NCI-H69 (cell line): ENCODE results near the gene CRMP1.

ENCODE experiments used
- DNase-seq: peaks from one replicate; lab custom pipeline; 2025; lab: John Stamatoyannopoulos, UW

CRMP1 gene

DNA sequence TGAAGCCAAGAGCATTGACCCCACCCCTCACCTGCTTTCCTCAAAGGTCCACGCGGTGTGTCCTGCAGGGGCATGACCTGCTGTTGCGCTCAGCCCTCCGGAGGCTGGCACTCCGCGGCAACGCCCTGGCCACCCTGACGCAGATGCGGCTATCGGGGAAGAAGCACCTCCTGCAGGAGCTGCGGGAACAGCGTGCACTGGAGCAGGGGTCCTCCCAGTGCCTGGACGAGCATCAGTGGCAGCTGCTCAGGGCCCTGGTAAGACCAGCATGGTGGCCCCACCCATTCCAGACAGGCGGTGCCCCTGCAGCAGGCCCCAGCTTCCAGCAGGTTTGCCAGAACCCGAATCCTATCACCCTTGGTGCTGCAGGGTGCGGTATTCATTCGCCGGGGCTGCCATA is 95.9 kb downstream of the CRMP1 start:
- DNase-seq, result no peak

DNA sequence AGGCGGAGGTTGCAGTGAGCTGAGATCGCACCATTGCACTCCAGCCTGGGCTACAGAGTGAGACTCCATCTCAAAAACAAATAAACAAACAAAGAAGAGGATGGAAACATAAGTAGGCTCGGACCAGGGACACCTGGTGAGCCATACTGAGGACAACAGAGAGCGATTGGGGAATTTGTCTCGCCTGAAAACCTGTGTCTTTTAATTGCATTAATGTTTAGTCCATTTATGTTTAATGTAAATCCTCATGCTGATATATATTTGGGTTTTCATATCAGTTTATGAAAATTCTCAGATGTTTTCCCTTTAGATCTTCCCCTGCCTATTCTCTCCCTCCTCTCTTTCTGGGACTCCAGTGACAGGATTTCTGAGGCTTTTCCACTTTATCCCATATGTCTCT is 97.3 kb downstream of the CRMP1 start:
- DNase-seq, result no peak

DNA sequence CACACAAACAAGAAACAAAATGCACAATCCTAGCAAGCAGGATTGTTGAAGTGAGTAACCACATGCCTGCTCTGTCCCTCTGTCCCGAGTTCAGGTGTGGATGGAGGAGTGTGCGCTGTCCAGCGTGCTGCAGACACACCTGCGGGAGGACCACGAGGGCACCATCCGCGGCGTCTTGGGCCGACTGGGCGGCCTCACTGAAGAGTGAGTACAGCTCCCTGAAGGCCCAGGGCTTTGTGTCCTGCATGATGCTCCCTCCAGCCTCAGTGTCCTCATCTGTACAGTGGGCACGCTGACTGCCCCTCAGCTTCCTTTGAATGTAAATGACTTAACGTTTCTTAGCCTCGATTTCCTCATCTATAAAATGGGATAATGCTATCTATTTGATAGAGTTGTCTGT is 99.4 kb downstream of the CRMP1 start:
- DNase-seq, result no peak

DNA sequence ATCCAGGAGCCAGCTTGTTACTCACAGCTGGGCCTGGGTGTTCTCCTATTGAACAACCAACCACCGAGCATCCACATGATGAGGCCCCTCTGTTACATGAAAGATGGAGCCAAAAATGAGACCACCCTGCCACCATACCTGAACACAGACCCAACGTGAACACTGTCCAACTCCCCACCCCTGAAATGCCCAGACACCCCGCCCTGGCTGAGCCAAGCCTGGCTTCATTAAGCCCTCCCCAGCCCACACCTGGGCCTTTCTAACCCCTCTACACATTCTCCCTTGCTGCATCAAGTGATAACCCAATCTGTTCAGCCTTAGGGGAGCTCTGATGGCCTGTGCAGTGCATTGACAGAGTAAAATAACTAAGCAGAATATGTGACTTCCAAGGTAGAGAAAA is 101.2 kb downstream of the CRMP1 start:
- DNase-seq, result no peak

DNA sequence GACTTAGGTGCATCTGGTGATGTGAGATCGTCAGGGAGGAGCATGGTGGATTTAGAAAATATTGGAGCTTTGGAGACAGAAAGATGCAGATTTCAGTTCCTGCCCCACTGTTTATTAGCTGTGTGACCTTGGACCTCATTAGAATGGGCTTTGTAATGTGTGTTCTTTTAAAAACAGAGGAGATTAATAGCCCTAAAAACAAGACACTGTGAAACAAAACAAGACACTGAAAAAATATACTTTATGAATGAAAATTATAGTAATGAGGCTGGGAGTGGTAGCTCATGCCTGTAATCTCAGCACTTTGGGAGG is 102.4 kb downstream of the CRMP1 start:
- DNase-seq, result no peak

DNA sequence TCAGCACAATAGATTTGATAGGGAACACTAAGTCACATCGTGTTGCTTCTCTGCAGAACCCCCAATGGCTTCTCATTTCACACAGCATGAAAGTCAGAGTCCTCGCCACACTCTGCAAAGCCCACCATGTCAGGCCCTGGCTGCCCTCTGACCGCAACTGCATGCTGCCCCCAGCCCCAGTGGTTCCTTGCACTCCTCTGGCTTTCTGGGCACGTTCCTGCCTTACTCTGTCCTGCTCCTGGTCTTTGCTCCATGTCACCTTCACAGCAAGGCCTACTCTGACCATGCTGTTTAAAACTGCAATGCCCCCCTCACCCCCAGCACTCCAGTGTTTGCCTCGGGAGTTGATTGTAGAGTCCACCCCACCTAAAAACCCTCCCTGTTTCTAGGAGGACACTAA is 103.7 kb downstream of the CRMP1 start:
- no peak for DNase-seq

DNA sequence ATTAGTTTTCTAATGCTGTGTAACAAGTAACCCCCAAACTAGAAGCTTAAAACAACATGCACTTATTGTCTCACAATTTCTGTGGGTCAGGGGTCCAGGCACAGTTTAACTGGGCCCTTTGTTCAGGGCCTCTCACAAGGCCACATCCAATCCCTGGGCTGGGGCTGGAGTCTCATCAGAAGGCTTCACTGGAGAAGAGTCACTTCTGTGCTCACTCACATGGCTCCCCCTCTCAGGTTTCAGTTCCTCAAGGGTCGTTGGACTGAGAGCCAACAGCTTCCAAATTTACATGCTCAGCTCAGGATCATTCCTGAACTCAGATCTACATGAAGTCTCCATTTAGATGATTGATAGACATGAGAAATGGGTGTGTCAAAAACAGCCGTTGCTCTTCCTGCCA is 104.7 kb downstream of the CRMP1 start:
- no peak for DNase-seq

DNA sequence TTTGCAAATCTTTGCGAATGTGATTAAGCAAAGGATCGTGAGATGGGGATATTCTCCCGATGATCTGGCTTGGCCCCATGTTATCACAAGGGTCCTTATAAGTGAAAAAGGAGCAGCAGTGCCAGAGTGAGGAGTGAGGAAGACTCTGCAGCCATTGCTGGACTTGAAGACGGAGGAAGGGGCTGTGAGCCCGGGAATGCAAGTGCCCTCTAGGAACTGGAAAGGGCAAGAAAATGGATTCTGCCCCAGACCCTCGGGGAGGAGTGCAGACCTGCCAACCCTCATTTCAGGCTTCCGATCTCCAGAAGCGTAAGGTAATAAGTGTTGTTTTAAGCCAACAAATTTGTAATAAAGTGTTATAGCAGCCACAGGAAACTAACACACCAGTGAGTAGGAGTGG is 105.6 kb downstream of the CRMP1 start:
- no peak for DNase-seq

DNA sequence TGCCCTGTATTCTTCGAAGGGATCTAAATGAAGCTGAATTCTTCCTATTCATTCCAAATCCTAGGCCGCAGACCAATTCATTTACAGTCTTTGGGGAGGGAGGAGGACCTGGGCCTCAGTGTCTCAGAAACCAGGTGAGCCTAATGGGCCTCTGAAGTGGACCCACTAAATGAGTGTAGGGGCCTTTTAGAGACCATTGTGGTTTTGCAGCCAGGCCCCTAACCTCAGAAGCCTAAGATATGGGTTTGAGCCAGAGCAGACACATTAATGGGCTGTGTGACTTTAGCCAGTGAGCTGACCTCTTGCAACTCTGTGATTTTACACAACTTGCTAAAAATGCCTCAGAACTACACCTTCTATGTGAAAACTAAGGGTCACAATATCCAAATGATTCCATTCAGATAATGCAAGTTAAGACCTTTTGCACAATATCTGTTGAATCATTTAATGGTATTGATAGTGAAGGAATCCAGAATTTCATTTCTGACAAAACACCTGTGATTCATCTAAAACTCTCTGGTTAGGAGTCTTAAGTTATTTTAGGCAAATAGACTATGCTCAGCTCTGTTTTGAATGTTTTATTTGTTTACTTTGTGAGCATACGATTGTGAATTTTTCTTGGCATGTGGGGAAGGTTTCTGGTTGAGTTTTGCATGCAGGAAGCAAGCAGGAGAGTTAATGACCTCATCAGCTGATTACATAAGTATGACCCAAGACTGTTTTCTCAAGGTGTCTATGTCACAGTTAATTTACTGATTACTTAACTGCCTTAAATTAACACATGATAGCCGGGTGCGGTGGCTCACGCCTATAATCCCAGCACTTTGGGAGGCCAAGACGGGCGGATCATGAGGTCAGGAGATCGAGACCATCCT is 106.8 kb downstream of the CRMP1 start:
- no peak for DNase-seq

DNA sequence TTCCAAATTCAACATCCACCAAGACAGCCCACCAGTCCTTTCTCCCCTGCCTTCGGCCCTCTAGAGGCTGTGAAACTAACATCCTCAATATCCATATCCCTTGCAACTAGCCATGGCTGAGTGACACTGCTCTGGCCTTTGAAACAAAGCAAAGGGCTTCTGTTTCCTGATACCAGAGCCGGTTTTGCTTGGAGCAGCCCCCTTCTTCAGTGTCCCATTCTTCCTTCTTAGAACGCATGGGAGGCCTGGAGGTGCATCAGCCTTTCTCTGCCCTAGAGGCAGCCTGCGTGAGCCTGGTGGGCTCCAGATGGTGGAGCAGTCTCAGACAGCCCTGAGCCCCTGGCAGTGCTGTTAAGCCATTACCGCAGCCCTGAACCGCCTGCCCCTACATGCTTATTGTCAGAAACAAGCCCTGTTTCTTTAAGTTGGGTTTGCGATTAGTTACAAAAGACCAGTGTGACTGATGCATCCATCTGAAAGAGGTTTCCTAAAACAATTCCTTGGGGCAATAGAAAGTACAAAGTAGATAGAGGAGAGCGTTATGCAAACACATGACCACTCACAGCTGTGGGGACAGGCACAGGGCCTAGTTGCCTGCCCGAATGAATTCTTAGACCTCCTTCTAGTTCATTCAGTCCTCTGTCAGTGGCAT is 107.8 kb downstream of the CRMP1 start:
- DNase-seq, result no peak

DNA sequence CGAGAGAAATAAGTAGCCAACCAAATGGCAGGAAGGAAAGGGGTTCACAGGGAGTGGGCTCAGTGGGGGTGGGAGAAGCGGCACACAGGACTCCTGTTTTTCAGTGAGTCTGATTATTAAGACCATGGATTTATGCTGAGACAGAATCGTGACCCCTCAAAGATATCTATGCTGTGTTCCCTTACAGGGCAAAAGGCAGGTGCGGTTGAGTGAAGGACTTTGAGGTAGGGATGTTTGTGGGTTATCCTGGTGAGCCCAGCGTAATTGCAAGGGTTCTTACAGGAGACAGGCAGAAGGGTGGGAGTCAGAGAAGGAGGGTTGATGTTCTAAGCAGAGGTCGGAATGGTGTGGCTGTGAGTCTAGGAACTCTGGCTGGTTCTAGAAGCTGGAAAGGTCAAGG is 108.9 kb downstream of the CRMP1 start:
- DNase-seq, result no peak

DNA sequence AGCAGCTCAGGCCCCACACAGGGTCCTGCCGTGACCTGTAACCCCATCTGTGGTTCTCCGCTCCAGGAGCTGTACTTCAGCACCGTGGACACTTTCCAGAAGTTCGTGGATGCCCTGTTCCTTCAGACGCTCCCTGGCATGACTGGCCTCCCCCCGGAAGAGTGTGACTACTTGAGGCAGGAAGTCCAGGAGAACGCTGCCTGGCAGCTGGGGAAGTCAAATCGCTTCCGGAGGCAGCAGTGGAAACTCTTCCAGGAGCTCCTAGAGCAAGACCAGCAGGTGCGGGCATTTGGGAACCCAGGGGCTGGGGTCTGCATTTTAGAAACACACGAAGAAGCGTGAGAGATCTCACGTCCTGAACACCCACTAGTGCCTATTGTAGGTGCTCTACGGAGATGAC is 109.4 kb downstream of the CRMP1 start:
- no peak for DNase-seq

DNA sequence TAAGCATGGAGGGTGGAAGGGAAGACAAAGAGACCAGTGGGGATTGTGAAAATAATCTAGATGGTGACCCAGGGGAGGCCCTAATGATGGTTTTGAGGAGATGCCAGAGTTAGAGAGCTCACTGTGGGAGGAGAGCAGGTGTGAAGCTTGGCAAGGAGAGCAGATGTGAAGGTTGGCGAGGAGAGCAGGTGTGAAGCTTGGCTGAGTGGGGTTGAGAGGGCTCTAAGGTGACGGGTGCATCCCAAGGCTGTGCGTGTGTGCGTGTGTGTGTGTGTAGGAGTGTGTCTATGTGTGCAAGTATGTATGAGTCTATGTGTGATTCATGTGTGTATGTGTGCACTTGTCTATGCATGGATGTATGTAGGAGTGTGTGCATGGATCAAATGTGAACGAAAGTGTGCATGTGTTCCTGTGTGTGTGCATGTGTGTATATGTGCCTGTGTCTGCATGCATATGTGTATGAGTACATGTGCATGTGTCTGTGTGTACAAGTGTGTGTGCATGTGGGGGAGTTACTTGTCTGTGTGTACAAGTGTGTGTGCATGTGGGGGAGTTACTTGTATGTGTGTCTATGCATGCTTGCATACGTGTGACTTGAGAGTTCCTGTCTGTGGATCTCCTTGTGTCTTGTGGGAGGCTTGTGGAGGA is 109.9 kb downstream of the CRMP1 start:
- peak; percentile 20 for DNase-seq

DNA sequence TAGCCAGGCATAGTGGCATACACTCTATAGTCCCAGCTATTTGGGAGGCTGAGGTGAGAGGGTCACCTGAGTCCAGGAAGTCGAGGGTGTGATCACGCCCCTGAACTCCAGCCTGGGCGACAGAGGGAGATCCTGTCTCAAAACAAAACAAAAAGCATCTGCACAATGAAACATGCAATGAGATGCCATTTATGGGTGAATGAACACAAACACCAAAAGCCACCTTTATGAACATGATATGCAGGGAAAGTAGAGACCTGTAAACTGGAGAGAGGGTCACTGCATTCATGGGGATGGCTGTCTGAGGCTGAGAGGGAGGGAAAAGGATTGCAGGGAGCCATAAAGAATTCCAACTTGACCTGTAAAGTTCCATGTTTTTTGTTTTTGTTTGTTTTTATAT is 111.2 kb downstream of the CRMP1 start:
- peak; percentile 3 for DNase-seq

DNA sequence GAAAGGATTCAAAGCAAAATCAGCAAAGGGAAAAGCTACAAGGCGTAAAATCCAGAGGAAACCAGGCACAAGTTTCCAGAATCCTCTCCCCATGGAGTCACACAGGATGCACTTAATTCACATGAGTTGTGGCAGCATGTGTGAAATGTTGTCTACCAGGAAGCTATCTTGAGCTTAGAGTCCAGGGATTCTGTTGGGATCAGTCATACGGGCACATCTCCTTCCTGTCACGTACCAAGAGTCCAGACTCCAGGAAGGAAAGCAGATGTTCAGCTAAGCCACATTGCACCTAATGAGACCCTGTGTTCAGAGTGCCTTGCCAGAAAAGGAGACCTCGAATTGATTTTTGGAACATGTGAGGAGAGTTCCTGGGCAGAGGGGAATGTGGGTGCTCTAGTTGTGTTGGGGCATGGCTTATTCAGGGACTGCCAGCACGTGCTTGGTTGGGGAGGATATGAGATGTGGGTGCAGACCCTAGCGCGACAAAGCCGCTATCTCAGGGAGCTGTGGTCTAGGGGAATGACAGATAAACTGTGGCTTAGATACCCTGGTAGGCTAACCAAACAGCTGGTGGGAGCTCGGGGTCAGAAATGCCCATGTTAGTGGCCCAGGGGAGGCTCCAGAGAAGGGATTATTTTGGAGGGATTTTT is 111.9 kb downstream of the CRMP1 start:
- DNase-seq, result no peak

DNA sequence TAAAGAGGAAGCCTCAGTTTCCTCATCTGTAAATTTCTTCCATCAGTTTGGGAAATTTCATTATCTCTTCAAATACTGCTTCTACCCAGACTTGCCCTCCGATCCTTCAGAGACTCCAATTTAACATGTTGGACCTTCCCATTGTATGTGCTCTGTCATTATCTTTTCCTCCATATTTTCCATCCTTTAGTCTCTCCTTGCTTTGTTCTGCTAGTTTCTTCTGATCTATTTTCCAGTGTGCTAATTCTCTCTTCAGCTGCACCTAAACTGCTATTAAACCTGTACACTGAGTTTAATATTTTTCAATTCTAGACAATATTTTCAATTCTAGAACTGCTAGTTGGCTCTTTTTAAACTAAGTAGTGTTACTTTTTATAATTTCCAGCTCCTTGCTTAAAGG is 116.4 kb downstream of the CRMP1 start:
- DNase-seq, result no peak

DNA sequence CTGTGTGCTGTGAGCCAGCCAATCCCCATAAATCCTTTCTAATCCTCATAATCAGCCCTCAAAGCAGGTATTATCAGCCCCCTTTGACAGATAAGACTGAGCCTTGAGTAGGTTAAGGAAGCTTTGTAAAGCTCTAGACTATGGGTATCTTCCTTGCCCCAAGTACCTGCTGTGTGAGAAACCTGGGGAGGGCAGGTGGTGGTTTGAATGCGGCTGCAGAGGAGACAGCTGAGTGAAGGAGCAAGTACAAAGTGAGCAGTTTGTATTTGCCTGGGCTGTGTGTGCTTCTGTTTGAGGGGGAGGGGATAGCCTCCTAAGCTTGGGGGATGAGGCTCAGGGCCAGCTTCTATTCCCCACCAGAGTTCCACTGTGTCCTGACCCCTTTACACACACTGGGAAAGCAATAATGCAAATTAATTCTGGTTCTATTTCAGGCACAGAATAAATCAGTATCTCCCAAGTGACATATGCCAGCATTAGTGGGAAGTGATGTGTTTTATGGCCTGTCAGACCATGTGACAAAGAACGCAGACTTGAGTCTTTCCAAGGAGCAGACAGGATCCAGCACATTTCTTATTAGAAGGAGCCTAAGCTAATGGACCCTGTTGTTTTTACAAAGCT is 118.4 kb downstream of the CRMP1 start:
- DNase-seq, result peak; percentile 12

DNA sequence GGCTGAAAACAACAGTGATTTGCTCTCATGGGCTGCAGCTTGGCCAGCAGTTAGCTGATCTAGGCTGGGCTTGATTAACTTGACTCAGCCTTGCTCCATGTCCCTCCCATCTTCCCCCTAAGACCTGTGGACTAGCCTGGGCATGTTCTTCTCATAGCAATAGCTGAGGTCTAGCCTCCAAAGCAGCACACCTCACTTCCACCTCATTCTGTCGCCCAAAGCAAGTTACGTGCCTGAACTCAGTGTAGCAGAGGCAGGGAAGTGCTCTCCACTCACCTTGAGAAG is 119.7 kb downstream of the CRMP1 start:
- no peak for DNase-seq

DNA sequence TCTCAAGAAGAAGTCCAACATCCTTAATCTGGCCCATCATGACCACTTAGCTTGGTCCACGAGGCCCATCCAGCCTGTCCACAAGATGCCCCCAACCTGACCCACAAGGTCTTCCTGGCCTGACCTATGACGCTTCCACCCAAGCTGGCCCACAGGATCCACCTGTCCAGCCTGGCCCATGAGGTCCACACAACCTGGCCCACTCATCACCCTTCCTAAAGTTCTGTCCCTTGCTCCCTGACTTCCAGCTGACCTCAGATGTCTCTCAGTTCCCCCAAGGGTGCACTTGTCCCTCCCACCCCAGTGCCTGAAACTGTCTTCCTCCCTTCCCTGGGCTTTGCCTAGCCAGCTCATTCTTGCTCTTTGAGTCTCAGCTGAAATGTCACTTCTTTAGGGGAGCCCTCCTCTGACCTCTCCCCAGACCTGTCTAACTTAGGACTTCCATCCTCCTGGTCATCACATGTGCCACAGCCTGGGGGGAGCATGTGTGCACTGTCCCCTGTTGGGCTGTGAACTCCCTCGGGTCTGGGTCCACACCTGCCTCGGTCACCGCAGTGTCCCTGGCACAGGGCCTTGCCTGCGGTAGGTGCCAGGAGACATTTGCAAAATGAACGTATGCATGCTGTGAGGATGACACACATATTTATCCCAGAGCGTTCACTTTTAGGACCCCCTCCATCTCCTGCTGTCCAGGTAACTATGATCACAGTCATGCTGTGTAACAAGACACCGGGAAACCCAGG is 120.2 kb downstream of the CRMP1 start:
- peak; percentile 77 for DNase-seq
